Immature natural killer cell (primary cell): Measurements from ENCODE around the gene SH3BP5L. TPM values are rescaled to one million over a fixed set of nuclear protein-coding genes. Genes with fewer than 3 reads are reported as not detected.
A peak's percentile ranks its signal among the peaks of the same experiment; 100 is the strongest.
"Not testable (repeated sequence)": the region's sequence is repeated elsewhere in the genome, so short reads cannot be mapped to it uniquely, and the experiment has no call there.

Experiments used
- DNase-seq, 3 donors: peaks; one replicate each; pipeline ENCODE4 v3.0.0; 2022; ENCODE audit warnings: mixed read lengths in 1 of 3
- H3K27ac Mint-ChIP-seq, 6 donors: one replicate each; pipeline ENCODE4 v1.8.0; 2020; ENCODE audit warnings: mixed read lengths in 6 of 6, mild to moderate bottlenecking in 5 of 6, inconsistent platforms in 4 of 6, moderate library complexity in 3 of 6
- H3K27me3 Mint-ChIP-seq, 3 donors: one replicate each; pipeline ENCODE4 v1.8.0; 2020 to 2021; ENCODE audit warnings: low read depth in 3 of 3, mild to moderate bottlenecking in 3 of 3, mixed read lengths in 3 of 3, moderate library complexity in 3 of 3, inconsistent platforms in 1 of 3
- H3K36me3 Mint-ChIP-seq, 3 donors: one replicate each; pipeline ENCODE4 v1.8.0; 2020; ENCODE audit warnings: mixed read lengths in 3 of 3, inconsistent platforms in 2 of 3, mild to moderate bottlenecking in 2 of 3
- H3K4me1 Mint-ChIP-seq, 2 donors: one replicate each; pipeline ENCODE4 v1.8.0; 2020; ENCODE audit warnings: inconsistent platforms in 2 of 2, mild to moderate bottlenecking in 2 of 2, mixed read lengths in 2 of 2, moderate library complexity in 1 of 2
- H3K4me3 Mint-ChIP-seq, 5 donors: one replicate each; pipeline ENCODE4 v1.8.0; 2020; ENCODE audit warnings: mild to moderate bottlenecking in 5 of 5, mixed read lengths in 5 of 5, inconsistent platforms in 3 of 5, moderate library complexity in 3 of 5
- H3K9me3 Mint-ChIP-seq, 6 donors: one replicate each; pipeline ENCODE4 v1.8.0; 2020; ENCODE audit warnings: mild to moderate bottlenecking in 6 of 6, mixed read lengths in 6 of 6, inconsistent platforms in 4 of 6, moderate library complexity in 3 of 6
- polyA plus RNA-seq, 3 donors: library from polyadenylated mRNA; unstranded; fragments of 300-500 nt; fragmentation: Illumina TruSeq; gene quantifications; one replicate each; pipeline ENCODE4 v1.2.3, GENCODE V29; 2021

The SH3BP5L gene
- polyA plus RNA-seq, 3 donors from 2014 or later = 0.46 to 5.9 (median 3.2) TPM

GRCh38 chr1:248837045-248837780 is 11.5 kb upstream of the SH3BP5L start:
- no peak for DNase-seq
- Mint-ChIP-seq H3K4me3 (no peak overlapping the region), H3K4me1 (peaks cover 25 to 30% of the 10 kb centered on the region in 2 donors), H3K9me3 (no peaks in the 10 kb centered on the region), H3K27ac (no peak overlapping the region), H3K27me3 (peaks cover 8 to 14% (median 8%) of the 10 kb centered on the region in 3 donors), H3K36me3 (no peaks in the 10 kb centered on the region)

GRCh38 chr1:248834343-248834940 is 8.7 kb upstream of the SH3BP5L start:
- DNase-seq = no peak
- H3K27me3 Mint-ChIP-seq = peaks cover 7 to 15% (median 8%) of the 10 kb centered on the region in 3 donors
- H3K4me3 Mint-ChIP-seq = no peak overlapping the region
- no peak overlapping the region for H3K27ac Mint-ChIP-seq
- H3K4me1 Mint-ChIP-seq = peaks cover 6 to 8% of the 10 kb centered on the region in 2 donors
- H3K9me3 Mint-ChIP-seq = no peaks in the 10 kb centered on the region
- no peaks in the 10 kb centered on the region for H3K36me3 Mint-ChIP-seq

- DNase-seq = no peak
- Mint-ChIP-seq H3K27me3 (peaks cover 1 to 5% (median 5%) of the 10 kb centered on the region in 3 donors), H3K4me1 (peaks cover 8% of the 10 kb centered on the region in 2 donors), H3K27ac (no peak overlapping the region), H3K4me3 (no peak overlapping the region), H3K36me3 (no peaks in the 10 kb centered on the region), H3K9me3 (no peaks in the 10 kb centered on the region)
Measured at GRCh38 chr1:248831842-248832241, 6.1 kb upstream of the SH3BP5L start.

GRCh38 chr1:248830718-248831017 is 5.0 kb upstream of the SH3BP5L start:
- not testable (repeated sequence) for H3K36me3 Mint-ChIP-seq, H3K4me3 Mint-ChIP-seq, DNase-seq, H3K27ac Mint-ChIP-seq, H3K9me3 Mint-ChIP-seq
- peaks cover 17 to 20% of the 10 kb centered on the region in 2 donors for H3K4me1 Mint-ChIP-seq
- peaks cover 10 to 14% (median 10%) of the 10 kb centered on the region in 3 donors for H3K27me3 Mint-ChIP-seq

GRCh38 chr1:248828845-248829244 is 3.1 kb upstream of the SH3BP5L start:
- Mint-ChIP-seq H3K27me3 (peaks cover 10 to 14% (median 10%) of the 10 kb centered on the region in 3 donors), H3K4me3 (peak overlapping the region in 1 of 5 donors; percentile 2), H3K4me1 (peaks cover 32 to 38% of the 10 kb centered on the region in 2 donors), H3K9me3 (no peaks in the 10 kb centered on the region), H3K27ac (peak overlapping the region in 4 of 6 donors; percentile 7 to 65 (median 42)), H3K36me3 (peaks cover 0 to 6% (median 0%) of the 10 kb centered on the region in 3 donors)
- no peak for DNase-seq

GRCh38 chr1:248825573-248825908 is 174 bp downstream of the SH3BP5L start:
- Mint-ChIP-seq H3K4me1 (peaks cover 59 to 71% of the 10 kb centered on the region in 2 donors), H3K4me3 (peak overlapping the region; percentile 97 to 100 (median 99)), H3K27me3 (peaks cover 5 to 11% (median 10%) of the 10 kb centered on the region in 3 donors), H3K36me3 (peaks cover 0 to 6% (median 0%) of the 10 kb centered on the region in 3 donors), H3K9me3 (no peaks in the 10 kb centered on the region), H3K27ac (peak overlapping the region; percentile 96 to 100 (median 98))
- no peak for DNase-seq

- peaks cover 5 to 11% (median 10%) of the 10 kb centered on the region in 3 donors for H3K27me3 Mint-ChIP-seq
- H3K36me3 Mint-ChIP-seq = peaks cover 0 to 6% (median 0%) of the 10 kb centered on the region in 3 donors
- peaks cover 63 to 75% of the 10 kb centered on the region in 2 donors for H3K4me1 Mint-ChIP-seq
- no peak for DNase-seq
- no peaks in the 10 kb centered on the region for H3K9me3 Mint-ChIP-seq
- peak overlapping the region; percentile 97 to 100 (median 99) for H3K4me3 Mint-ChIP-seq
- H3K27ac Mint-ChIP-seq = peak overlapping the region; percentile 96 to 100 (median 98)
Measured at GRCh38 chr1:248825136-248825535, 579 bp downstream of the SH3BP5L start.

- peaks cover 65 to 79% of the 10 kb centered on the region in 2 donors for H3K4me1 Mint-ChIP-seq
- peak overlapping the region; percentile 97 to 100 (median 99) for H3K4me3 Mint-ChIP-seq
- peaks cover 0 to 6% (median 0%) of the 10 kb centered on the region in 3 donors for H3K36me3 Mint-ChIP-seq
- no peak for DNase-seq
- peak overlapping the region; percentile 85 to 100 (median 98) for H3K27ac Mint-ChIP-seq
- peaks cover 5 to 11% (median 10%) of the 10 kb centered on the region in 3 donors for H3K27me3 Mint-ChIP-seq
- no peaks in the 10 kb centered on the region for H3K9me3 Mint-ChIP-seq
Measured at GRCh38 chr1:248824701-248825100, 1.0 kb downstream of the SH3BP5L start.

- peaks cover 65 to 83% of the 10 kb centered on the region in 2 donors for H3K4me1 Mint-ChIP-seq
- DNase-seq = no peak
- peaks cover 5 to 10% (median 10%) of the 10 kb centered on the region in 3 donors for H3K27me3 Mint-ChIP-seq
- peaks cover 0 to 6% (median 0%) of the 10 kb centered on the region in 3 donors for H3K36me3 Mint-ChIP-seq
- H3K9me3 Mint-ChIP-seq = no peaks in the 10 kb centered on the region
- peak overlapping the region; percentile 42 to 99 (median 90) for H3K27ac Mint-ChIP-seq
- peak overlapping the region; percentile 1 to 100 (median 97) for H3K4me3 Mint-ChIP-seq
Measured at GRCh38 chr1:248824301-248824700, 1.4 kb downstream of the SH3BP5L start.

GRCh38 chr1:248823517-248824001 is 2.2 kb downstream of the SH3BP5L start:
- H3K36me3 Mint-ChIP-seq = peaks cover 0 to 6% (median 0%) of the 10 kb centered on the region in 3 donors

GRCh38 chr1:248822148-248823032 is 3.3 kb downstream of the SH3BP5L start:
- Mint-ChIP-seq H3K9me3 (no peaks in the 10 kb centered on the region), H3K36me3 (peaks cover 0 to 6% (median 0%) of the 10 kb centered on the region in 3 donors), H3K27me3 (peaks cover 5 to 10% (median 9%) of the 10 kb centered on the region in 3 donors), H3K4me3 (peak overlapping the region in 1 of 5 donors; percentile 1), H3K4me1 (peaks cover 71 to 100% of the 10 kb centered on the region in 2 donors), H3K27ac (no peak overlapping the region)
- DNase-seq = no peak

More at GRCh38 chr1:248823517-248824001, 2.2 kb downstream of the SH3BP5L start:
- H3K27me3 Mint-ChIP-seq = peaks cover 5 to 10% (median 9%) of the 10 kb centered on the region in 3 donors
- peak overlapping the region in 4 of 6 donors; percentile 40 to 98 (median 90) for H3K27ac Mint-ChIP-seq
- DNase-seq = no peak
- peak overlapping the region; percentile 1 to 100 (median 97) for H3K4me3 Mint-ChIP-seq
- H3K9me3 Mint-ChIP-seq = no peaks in the 10 kb centered on the region
- H3K4me1 Mint-ChIP-seq = peaks cover 71 to 91% of the 10 kb centered on the region in 2 donors

GRCh38 chr1:248821641-248822040 is 4.1 kb downstream of the SH3BP5L start:
- Mint-ChIP-seq H3K4me1 (peaks cover 68 to 100% of the 10 kb centered on the region in 2 donors), H3K36me3 (peaks cover 0 to 6% (median 0%) of the 10 kb centered on the region in 3 donors), H3K27me3 (peaks cover 5 to 9% (median 7%) of the 10 kb centered on the region in 3 donors)

GRCh38 chr1:248821101-248821500 is 4.6 kb downstream of the SH3BP5L start:
- Mint-ChIP-seq H3K27ac (peak overlapping the region in 1 of 6 donors; percentile 10), H3K4me3 (no peak overlapping the region)
- no peak for DNase-seq

More at GRCh38 chr1:248821641-248822040, 4.1 kb downstream of the SH3BP5L start:
- H3K27ac Mint-ChIP-seq = peak overlapping the region in 1 of 6 donors; percentile 53
- H3K9me3 Mint-ChIP-seq = no peaks in the 10 kb centered on the region
- H3K4me3 Mint-ChIP-seq = no peak overlapping the region
- DNase-seq = no peak

More at GRCh38 chr1:248821101-248821500, 4.6 kb downstream of the SH3BP5L start:
- H3K36me3 Mint-ChIP-seq = peaks cover 0 to 7% (median under 1%) of the 10 kb centered on the region in 3 donors
- H3K27me3 Mint-ChIP-seq = peaks cover 4% of the 10 kb centered on the region in 3 donors
- no peaks in the 10 kb centered on the region for H3K9me3 Mint-ChIP-seq
- peaks cover 65 to 96% of the 10 kb centered on the region in 2 donors for H3K4me1 Mint-ChIP-seq
